HG03135 (cell line): ENCODE results near the gene TXNL4B.
"Not testable (repeated sequence)": the region's sequence is repeated elsewhere in the genome, so short reads cannot be mapped to it uniquely, and the experiment has no call there.

Source experiments
- ATAC-seq: cut with Tn5 transposase; IDR thresholded peaks from one replicate; pipeline ENCODE4 v1.9.1; 2021; ENCODE audit warnings: mild to moderate bottlenecking, moderate library complexity; ENCODE audit not compliant: unreplicated experiment

The TXNL4B gene

DNA sequence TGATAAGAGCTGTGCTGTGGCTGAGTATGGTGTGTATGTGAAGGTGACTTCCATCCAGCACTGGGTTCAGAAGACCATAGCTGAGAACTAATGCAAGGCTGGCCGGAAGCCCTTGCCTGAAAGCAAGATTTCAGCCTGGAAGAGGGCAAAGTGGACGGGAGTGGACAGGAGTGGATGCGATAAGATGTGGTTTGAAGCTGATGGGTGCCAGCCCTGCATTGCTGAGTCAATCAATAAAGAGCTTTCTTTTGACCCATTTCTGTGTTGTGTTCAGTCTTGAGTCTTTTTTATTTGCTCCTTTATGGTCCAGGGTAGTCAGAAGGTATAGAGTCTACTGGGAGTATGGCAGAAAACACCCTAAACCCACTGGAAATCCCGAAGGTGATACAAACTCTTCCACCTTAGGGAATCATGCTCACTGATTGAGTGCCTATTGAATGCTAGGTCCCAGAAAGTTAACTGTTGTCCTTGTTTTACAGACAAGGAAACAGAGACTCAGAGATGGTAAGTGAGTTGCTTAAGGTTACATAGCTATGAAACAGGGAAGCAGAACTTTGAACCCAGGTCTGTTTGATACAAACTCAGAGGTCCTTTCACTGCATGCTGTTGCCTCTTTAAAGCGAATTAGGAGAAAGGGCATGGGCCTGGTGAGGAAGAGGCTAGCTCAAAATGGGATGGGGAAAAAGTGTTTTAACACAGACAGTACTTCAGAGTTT is 16.3 kb downstream of the TXNL4B start:
- ATAC-seq: not testable (repeated sequence)

DNA sequence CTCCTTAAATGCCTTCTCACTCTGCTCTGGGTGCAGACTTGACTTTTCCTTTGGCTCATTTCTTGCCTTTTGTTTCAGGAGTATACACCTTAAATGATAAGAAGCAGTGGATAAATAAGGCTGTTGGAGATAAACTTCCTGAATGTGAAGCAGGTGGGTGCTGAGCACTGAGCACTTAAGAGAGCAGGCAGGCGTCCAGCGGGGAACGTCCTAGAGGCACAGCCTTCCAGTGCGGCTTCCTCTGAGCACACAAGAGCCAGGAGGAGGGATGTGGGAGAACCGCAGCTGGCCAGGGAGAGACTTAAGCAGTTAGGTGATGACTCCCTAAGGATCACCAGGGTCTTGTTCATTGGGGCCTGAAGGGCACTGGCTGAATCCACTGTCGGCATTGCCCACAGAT is 18.4 kb downstream of the TXNL4B start:
- ATAC-seq: not testable (repeated sequence)

DNA sequence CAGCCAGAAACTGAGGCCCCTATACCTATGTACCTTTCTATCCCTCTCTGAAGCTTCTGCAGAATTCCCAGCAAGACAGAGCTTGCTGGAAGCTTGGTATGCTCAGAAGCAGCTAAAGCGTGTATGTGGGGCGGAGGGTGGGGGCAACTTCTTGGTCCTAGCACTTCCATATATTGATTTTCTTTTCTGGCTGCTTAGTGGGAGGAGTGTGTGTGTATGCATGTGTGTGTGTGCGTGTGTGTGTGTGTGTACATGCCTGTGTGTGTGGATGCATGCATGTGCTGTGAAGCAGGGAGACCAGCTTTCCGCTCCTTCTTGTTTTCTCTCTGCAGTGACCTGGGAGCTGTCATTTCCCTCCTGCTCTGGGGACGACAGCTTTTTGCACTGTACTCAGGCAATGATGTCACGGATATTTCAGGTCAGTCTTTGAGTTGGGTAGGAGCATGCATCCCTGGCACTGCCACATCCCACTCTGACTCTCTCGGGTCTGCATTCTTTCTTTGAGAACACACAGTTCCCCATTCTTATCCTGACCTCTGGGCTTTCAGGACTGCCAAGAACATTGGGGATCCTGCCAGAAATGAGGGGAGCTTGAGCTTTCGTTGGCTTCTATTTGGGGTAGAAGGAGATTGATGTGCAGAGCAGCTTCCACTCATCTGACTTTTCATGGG is 19.7 kb downstream of the TXNL4B start:
- ATAC-seq: no peak

DNA sequence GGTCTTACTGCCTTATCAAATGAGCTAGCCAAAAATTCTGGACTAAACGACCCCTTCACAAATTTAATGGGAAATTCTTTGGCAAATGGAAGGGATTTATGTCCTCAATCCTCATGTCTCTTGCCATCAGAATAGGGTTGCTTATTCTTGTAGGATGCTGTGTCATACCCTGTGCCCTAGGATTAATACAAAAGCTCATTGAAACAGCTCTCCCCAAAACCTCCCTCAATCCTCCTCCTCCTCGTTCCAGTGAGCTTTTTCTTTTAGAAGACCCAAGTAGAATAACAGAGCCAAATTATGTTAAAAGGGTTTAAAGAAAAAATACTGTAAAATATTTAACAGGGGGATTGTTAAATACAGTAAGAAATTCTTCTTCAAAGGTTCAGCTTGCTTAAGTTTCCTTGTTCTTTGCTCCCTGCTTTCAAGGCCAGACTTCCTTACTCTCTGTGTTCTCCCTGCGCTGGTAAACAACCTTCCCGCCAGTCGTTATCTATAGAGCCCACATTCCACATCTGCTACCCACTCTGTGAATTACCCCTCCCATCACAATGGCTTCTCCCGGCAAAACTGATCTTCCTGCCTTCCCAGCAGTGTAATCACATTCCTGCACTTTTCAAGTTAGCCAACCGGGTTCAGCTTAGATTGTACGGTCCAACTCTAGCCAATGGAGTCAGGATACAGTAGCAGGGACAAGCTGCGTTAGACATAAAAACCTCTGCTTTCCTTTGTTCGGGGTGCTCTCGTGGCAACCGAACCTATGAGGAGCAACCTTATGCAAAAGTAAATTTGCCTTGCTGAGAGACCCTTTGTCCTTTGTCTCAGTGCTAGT is 20.7 kb downstream of the TXNL4B start:
- ATAC-seq: no peak

DNA sequence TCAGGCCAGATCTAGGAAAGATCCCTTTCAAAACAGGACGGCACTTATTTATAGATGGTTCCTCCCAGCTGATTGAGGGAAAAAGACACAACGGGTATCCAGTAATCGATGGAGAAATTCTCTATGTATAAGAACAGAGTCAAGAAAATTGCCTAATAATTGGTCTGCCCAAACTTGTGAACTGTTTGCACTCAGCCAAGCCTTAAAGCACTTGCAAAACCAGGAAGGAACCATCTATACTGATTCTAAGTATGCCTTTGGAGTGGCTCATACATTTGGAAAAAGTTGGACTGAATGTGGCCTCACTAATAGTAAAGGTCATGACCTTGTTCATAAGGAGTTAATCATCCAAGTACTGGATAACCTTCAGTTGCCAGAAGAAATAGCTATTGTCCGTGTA is 24.5 kb downstream of the TXNL4B start:
- ATAC-seq: no peak

DNA sequence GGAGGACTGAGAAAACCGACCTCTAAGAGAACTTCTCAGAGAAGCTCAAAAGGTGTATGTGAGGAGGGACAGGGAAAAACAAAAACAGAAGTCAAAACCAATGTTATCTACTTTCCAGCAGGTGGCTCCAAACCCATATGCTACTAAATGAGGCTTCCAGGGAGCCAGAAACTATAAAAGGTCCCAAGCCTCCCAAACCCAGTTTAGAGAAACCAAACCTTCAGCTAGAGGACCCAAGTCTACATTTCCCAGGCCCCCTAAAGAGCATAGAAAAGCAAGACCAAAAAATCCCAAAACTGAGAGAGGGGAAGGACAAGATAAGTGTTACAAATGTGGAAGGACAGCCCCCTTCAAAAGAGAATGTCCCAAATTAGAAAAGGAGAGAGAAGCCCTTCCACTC is 26.7 kb downstream of the TXNL4B start:
- ATAC-seq: no peak

DNA sequence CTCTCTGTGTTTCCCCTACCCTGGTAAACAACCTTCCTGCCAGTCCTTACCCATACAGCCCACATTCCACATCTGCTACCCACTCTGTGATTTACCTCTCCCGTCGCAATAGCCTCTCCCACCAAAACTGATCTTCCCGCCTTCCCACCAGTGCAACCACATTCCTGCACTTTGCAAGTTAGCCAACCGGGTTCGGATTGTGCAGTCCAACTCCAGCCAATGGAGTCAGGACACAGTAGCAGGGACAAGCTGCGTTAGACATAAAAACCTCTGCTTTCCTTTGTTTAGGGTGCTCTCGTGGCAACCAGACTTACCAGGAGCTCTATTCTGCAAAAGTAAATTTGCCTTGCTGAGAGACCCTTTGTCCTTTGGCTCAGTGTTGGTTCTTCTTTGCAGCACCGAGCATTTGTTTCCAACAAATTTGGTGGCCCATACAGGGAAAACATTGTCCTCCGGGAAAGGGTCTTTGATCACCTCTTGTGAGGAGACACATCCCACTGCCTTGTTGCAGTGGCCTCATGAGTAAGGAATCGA is 29.0 kb downstream of the TXNL4B start:
- ATAC-seq: no peak

DNA sequence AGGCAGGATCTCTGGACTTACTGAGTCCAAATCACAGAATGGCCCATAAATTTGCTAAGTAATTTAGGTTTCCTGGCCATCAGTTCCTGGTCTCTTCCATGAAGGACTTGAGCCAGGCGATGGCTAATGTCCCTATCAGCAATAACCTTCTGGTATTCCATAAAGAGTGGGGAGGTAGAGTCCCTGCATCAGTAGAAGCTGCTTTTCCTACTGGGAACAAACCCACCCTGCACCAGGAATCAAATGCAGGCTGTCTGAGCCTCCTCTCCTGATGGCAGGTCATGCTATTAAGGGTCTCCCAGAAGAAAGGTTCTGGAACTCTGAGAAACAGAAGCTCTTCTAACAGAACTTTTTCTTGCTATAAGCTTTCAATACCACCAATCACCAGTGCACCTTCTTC is 31.9 kb downstream of the TXNL4B start:
- ATAC-seq: no peak

DNA sequence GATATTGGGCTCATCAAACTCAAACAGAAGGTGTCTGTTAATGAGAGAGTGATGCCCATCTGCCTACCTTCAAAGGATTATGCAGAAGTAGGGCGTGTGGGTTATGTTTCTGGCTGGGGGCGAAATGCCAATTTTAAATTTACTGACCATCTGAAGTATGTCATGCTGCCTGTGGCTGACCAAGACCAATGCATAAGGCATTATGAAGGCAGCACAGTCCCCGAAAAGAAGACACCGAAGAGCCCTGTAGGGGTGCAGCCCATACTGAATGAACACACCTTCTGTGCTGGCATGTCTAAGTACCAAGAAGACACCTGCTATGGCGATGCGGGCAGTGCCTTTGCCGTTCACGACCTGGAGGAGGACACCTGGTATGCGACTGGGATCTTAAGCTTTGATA is 33.0 kb downstream of the TXNL4B start:
- no peak for ATAC-seq

DNA sequence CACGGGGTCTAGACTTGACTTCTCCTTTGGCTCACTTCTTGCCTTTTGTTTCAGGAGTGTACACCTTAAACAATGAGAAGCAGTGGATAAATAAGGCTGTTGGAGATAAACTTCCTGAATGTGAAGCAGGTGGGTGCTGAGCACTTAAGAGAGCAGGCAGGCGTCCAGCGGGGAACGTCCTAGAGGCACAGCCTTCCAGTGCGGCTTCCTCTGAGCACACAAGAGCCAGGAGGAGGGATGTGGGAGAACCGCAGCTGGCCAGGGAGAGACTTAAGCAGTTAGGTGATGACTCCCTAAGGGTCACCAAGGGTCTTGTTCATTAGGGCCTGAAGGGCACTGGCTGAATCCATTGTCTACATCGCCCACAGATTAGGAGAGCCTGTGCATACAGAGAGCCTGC is 34.4 kb downstream of the TXNL4B start:
- ATAC-seq: not testable (repeated sequence)

DNA sequence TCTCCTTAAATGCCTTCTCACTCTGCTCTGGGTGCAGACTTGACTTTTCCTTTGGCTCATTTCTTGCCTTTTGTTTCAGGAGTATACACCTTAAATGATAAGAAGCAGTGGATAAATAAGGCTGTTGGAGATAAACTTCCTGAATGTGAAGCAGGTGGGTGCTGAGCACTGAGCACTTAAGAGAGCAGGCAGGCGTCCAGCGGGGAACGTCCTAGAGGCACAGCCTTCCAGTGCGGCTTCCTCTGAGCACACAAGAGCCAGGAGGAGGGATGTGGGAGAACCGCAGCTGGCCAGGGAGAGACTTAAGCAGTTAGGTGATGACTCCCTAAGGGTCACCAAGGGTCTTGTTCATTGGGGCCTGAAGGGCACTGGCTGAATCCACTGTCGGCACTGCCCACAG is 36.1 kb downstream of the TXNL4B start:
- not testable (repeated sequence) for ATAC-seq

DNA sequence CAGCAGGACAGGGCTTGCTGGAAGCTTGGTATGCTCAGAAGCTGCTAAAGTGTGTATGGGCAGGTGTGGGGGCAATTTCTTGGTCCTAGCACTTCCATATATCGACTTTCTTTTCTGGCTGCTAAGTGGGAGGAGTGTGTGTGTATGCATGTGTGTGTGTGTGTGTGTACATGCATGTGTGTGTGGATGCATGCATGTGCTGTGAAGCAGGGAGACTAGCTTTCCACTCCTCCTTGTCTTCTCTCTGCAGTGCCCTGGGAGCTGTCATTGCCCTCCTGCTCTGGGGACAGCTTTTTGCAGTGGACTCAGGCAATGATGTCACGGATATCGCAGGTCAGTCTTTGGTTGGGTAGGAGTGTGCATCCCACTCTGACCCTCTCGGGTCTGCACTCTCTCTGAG is 37.5 kb downstream of the TXNL4B start:
- ATAC-seq: no peak

DNA sequence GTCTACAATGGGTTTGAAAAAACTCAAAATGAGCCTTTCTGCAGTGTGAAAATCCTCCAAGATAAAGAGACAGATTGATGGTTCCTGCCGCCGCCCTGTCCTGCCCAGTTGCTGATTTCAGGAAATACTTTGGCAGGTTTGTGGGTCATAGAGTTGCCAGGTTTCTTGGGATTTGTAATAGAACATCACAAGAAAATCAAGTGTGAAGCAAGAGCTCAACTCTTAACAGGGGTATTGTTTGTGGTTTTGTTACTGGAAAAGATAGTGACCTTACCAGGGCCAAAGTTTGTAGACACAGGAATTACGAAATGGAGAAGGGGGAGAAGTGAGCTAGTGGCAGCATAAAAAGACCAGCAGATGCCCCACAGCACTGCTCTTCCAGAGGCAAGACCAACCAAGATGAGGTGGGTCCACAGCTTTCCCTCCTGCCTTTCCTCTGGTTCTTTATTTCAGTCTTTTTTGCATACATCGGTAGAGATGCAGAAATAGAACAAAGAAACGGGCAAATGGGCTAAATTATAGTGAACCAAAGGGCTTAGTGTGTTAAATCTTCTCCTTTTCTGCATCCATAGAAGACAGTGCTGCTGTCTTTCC is 39.1 kb downstream of the TXNL4B start, which contains the start of gene HP:
TSS of gene HP (plus strand) at position 252 of the 594 bp plus-strand sequence. CDS start at position 400, 148 bp downstream.
- not testable (repeated sequence) for ATAC-seq

DNA sequence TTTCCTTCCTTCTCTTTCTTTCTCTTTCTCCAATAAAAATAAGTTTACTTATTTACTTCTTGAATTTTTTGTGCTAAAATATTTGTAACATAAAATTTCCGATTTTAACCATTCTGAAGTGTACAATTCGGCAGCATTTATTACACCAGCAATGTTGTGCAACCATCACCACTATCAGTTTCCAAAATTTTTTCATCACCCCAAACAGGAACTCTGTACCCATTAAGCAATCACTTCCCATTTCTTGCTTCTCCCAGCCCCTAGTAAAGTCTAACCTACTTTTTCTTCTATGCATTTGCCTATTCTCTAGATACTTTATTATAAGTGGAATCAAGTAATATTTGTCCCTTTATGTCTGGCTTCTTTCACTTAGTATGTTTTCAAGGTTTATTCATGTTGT is 41.6 kb downstream of the TXNL4B start:
- ATAC-seq: no peak

DNA sequence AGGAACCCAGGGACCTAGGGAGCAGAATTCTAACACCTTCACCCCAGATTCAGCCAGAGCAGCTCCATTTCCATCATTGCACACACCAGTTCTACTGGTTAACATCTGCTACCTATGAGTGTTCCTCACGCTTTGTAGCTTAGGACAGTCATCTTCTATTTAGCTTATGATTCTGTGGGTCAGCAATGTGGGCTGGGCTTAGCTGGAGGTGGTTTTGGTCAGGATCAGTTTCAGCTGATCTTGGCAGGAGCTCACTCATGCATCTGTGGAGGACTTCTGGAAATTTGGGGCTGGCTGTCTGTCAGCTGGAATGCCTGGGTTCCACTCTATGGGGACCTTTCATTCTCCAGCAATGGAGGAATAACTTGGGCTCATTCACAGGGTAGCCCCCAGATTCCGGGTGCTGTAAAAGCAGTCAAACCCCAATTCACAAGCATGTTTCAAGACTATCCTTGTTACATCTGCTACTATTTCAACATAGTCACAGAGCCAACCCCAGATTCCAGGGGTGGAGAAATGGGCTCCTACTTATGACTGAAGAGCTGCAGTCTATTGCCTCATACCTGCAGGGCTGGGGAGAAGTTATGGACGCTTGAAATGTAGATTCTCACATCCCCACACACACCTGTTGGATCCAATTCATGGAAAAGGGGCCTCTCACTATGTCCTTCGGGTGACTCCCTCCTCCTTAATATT is 42.5 kb downstream of the TXNL4B start:
- ATAC-seq: no peak

DNA sequence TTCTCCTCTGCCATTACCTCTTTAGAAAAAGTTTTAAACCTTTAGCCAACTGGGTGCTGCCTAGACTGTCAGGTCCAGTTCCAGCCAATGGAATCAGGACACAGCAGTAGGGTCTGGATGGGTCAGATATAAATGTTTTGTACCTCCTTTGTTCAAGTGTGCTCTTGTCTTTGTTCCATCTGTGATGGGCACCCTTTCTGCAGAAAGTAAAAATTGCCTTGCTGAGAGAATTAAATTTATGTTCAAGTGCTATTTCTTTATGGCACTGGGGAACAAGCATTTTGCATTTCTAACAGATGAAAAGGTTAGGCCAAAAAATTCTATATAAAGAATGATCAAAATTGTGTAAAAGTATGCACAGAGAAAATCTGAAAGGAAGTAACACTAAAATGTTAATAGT is 44.3 kb downstream of the TXNL4B start:
- no peak for ATAC-seq

DNA sequence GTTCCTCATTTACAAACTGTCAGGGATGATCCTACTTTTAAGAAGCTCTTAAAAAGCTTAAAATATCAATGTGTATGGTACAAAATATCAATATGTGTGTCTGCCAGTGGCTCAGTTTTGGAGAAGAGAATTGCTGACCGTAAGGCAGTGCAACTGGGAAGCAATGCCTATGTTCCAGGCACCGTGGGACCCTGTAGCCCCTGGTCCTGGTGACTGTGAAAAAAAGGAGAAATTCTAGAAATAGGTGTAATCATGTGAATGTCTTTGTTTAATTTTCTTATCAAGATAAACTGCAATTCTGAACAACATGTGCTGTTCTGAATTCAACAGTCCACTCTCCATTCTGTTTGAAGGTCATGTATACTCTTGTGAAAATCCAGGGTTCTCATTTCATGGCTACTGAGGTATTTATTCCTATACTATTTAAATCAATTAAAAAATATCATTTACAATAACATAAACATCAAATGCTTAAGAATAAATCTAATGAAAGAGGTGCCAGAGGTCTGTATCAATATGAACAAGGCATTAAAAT is 48.5 kb downstream of the TXNL4B start:
- no peak for ATAC-seq

DNA sequence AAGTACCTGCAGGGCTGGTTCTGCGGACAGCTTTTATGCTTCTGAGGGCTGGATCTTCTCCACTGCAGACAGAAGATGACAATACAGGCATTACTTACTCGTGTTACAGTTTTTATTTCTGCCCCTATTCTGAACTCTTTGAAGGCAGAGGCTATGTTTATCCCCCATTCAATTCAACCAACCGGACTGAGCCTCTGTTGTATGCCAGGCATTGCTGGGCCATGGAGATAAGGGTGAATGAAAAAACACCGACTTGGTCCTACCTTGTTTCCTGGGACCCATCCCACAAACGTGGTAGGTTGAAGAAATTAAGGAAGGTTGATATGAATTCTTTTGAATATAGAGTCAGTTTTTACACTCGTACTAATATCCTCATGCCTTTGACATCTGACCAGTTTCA is 49.1 kb downstream of the TXNL4B start:
- no peak for ATAC-seq

DNA sequence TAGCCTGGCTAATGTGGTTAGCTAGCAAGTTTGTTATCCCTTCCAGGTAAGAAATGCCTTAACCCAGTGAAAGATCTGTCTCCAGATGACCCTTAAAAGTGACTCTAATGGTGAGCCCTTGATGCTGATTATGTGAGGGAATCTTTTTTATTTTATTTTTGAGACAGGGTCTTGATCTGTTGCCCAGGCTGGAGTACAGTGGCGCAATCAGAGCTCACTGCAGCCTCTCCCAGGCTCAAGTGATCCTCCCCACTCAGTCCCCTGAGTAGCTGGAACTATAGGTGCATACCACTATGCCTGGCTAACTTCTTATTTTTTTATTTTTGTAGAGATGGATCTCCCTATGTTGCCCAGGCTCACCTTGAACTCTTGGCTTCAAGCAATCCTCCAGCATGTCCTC is 49.9 kb downstream of the TXNL4B start:
- no peak for ATAC-seq

DNA sequence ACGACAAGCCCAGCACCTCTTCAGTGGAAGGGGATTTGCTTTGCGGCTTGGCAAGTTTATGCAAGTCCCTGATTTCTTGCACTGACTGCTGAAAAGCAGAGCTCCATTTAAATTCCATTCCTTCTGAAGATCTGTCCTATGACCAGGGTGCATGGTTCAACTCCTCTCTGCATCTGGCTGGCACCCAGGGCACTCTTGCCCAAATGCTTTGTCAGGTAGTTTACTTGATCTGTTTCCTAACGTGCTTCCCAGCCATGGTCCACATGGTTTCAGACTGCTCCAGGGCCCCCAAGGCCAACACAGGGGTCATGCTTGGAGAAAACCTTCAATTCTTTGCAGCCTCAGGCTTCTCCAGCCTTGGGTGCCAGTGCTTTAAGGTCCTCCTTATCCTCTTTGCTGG is 50.4 kb downstream of the TXNL4B start:
- ATAC-seq: no peak
